Measurements from ENCODE around the gene ZBTB20. TPM values are rescaled to one million over a fixed set of nuclear protein-coding genes. Genes with fewer than 3 reads are reported as not detected.

ZBTB20 gene
- total and polyA plus RNA-seq, 7 donors: under 0.01 to 113 (median 58.6) TPM

- intact Hi-C loops (cut with DNase I): no loop called here
- H3K4me1 ChIP-seq: peaks cover 0 to 18% (median 5%) of the 10 kb centered on the region in 4 donors
- WGBS, 2 donors: 83 to 86% methylated on average over 2 of the region's 2 CpGs
- DNase-seq: peak; percentile 68
- no peaks in the 10 kb centered on the region for H3K36me3 ChIP-seq
- no peaks in the 10 kb centered on the region for H3K9me3 ChIP-seq
- no peaks in the 10 kb centered on the region for H3K27me3 ChIP-seq
- H3K27ac ChIP-seq: peak overlapping the region in 3 of 4 donors; percentile 32 to 58 (median 52)
- TF ChIP-seq POLR2A (IDR thresholded peaks at IDR 0.05) (no peak), POLR2AphosphoS5 (IDR thresholded peaks at IDR 0.05) (peak; percentile 54 to 65 (median 56))
- peak overlapping the region in 1 of 4 donors; percentile 4 for H3K4me3 ChIP-seq
Observed at GRCh38 chr3:114756506-114757279, 390.4 kb downstream of the ZBTB20 start.

- WGBS, 2 donors: 12 to 30% methylated on average over 3 of the region's 3 CpGs
- H3K36me3 ChIP-seq: no peaks in the 10 kb centered on the region
- H3K27me3 ChIP-seq: no peaks in the 10 kb centered on the region
- intact Hi-C loops (cut with DNase I): no loop called here
- DNase-seq: no peak
- peak overlapping the region in 3 of 4 donors; percentile 22 to 31 (median 29) for H3K4me3 ChIP-seq
- TF ChIP-seq EP300 (IDR thresholded peaks at IDR 0.05): no peak
- TF ChIP-seq POLR2AphosphoS5 (IDR thresholded peaks at IDR 0.05): no peak
- TF ChIP-seq POLR2A (IDR thresholded peaks at IDR 0.05): no peak
- TF ChIP-seq CTCF (IDR thresholded peaks at IDR 0.05): no peak
- H3K4me1 ChIP-seq: peaks cover 0 to 20% (median 7%) of the 10 kb centered on the region in 4 donors
- no peaks in the 10 kb centered on the region for H3K9me3 ChIP-seq
- H3K27ac ChIP-seq: peak overlapping the region; percentile 57 to 64 (median 62)
Observed at GRCh38 chr3:114746502-114746901, 400.6 kb downstream of the ZBTB20 start.

GRCh38 chr3:114745322-114746240, 401.5 kb downstream of the ZBTB20 start:
- H3K4me1 ChIP-seq: peaks cover 0 to 20% (median 7%) of the 10 kb centered on the region in 4 donors
- no peak for DNase-seq
- intact Hi-C loops (cut with DNase I): no loop called here
- WGBS, 2 donors: 25 to 60% methylated on average over 5 of the region's 5 CpGs
- TF ChIP-seq POLR2A (IDR thresholded peaks at IDR 0.05) (no peak), POLR2AphosphoS5 (IDR thresholded peaks at IDR 0.05) (peak in 2 of 4 donors; percentile 13 to 25), EP300 (IDR thresholded peaks at IDR 0.05) (no peak)
- no peaks in the 10 kb centered on the region for H3K36me3 ChIP-seq
- peak overlapping the region; percentile 57 to 64 (median 62) for H3K27ac ChIP-seq
- H3K4me3 ChIP-seq: peak overlapping the region in 2 of 4 donors; percentile 22 to 29
- no peaks in the 10 kb centered on the region for H3K9me3 ChIP-seq
- no peaks in the 10 kb centered on the region for H3K27me3 ChIP-seq

- no peaks in the 10 kb centered on the region for H3K9me3 ChIP-seq
- H3K36me3 ChIP-seq: no peaks in the 10 kb centered on the region
- DNase-seq: no peak
- TF ChIP-seq POLR2AphosphoS5 (IDR thresholded peaks at IDR 0.05): no peak
- peaks cover 0 to 20% (median 7%) of the 10 kb centered on the region in 4 donors for H3K4me1 ChIP-seq
- 87 to 92% methylated on average over 5 of the region's 5 CpGs for WGBS, 2 donors
- intact Hi-C loops (cut with DNase I): no loop called here
- no peak overlapping the region for H3K4me3 ChIP-seq
- H3K27ac ChIP-seq: no peak overlapping the region
- H3K27me3 ChIP-seq: no peaks in the 10 kb centered on the region
Observed at GRCh38 chr3:114743746-114744485, 403.2 kb downstream of the ZBTB20 start.

- no peaks in the 10 kb centered on the region for H3K36me3 ChIP-seq
- H3K9me3 ChIP-seq: no peaks in the 10 kb centered on the region
- H3K27me3 ChIP-seq: no peaks in the 10 kb centered on the region
- no peak for DNase-seq
- H3K27ac ChIP-seq: no peak overlapping the region
- peaks cover 0 to 19% (median 5%) of the 10 kb centered on the region in 4 donors for H3K4me1 ChIP-seq
- no peak overlapping the region for H3K4me3 ChIP-seq
- no peak for TF ChIP-seq EP300 (IDR thresholded peaks at IDR 0.05)
- no peak for TF ChIP-seq CTCF (IDR thresholded peaks at IDR 0.05)
- no peak for TF ChIP-seq POLR2AphosphoS5 (IDR thresholded peaks at IDR 0.05)
- no peak for TF ChIP-seq POLR2A (IDR thresholded peaks at IDR 0.05)
- WGBS, 2 donors: 87 to 94% methylated on average over 1 of the region's 1 CpG
- intact Hi-C loops (cut with DNase I): no loop called here
Observed at GRCh38 chr3:114741066-114741465, 406.0 kb downstream of the ZBTB20 start.
